Mesothelial cell of epicardium (in vitro differentiated cells): Measurements from ENCODE around the gene AMMECR1. TPM values are rescaled to one million over a fixed set of nuclear protein-coding genes. Genes with fewer than 3 reads are reported as not detected.

ENCODE experiments used
- DNase-seq, 2 experiments: peaks; one replicate each; pipeline ENCODE4 v3.0.0; 2021; ENCODE audit warnings: low spot score in 2 of 2; ENCODE audit not compliant: unreplicated experiment in 2 of 2
- H3K27ac Mint-ChIP-seq: 2 replicates; pipeline ENCODE4 v1.8.0; 2021; ENCODE audit warnings: mixed read lengths
- H3K27me3 Mint-ChIP-seq: 2 replicates; pipeline ENCODE4 v1.8.0; 2021; ENCODE audit warnings: low read depth, mixed read lengths
- H3K36me3 Mint-ChIP-seq: 2 replicates; pipeline ENCODE4 v1.8.0; 2021; ENCODE audit warnings: mixed read lengths
- H3K4me1 Mint-ChIP-seq: 2 replicates; pipeline ENCODE4 v1.8.0; 2021; ENCODE audit warnings: mixed read lengths
- H3K4me3 Mint-ChIP-seq: 2 replicates; pipeline ENCODE4 v1.8.0; 2021; ENCODE audit warnings: mild to moderate bottlenecking, moderate library complexity, mixed read lengths
- H3K9me3 Mint-ChIP-seq: 2 replicates; pipeline ENCODE4 v1.8.0; 2021; ENCODE audit warnings: mixed read lengths
- CTCF ChIP-seq: fragments of 200-600 bp; sonication (generic); IDR thresholded peaks from one replicate; pipeline ENCODE4 v1.5.0; 2021; ENCODE audit warnings: antibody characterized with exemption; ENCODE audit not compliant: unreplicated experiment
- total RNA-seq: library from RNA; stranded (reverse); gene quantifications from 3 replicates; pipeline ENCODE4 v1.2.1, GENCODE V29; 2021

AMMECR1 gene
- total RNA-seq, 1 donor from 2014 or later: 15.6 TPM

- no peak overlapping the region for H3K4me3 Mint-ChIP-seq
- DNase-seq: no peak
- no peaks in the 10 kb centered on the region for H3K36me3 Mint-ChIP-seq
- peak overlapping the region; percentile 77 for H3K27ac Mint-ChIP-seq
- TF ChIP-seq CTCF: no peak
- H3K9me3 Mint-ChIP-seq: no peaks in the 10 kb centered on the region
- no peaks in the 10 kb centered on the region for H3K27me3 Mint-ChIP-seq
- H3K4me1 Mint-ChIP-seq: peaks cover 35% of the 10 kb centered on the region
These were observed 7.7 kb downstream of the AMMECR1 start for GRCh38 chrX:110310000-110310790.

GRCh38 chrX:110308220-110308619 is 9.7 kb downstream of the AMMECR1 start:
- Mint-ChIP-seq H3K27me3 (no peaks in the 10 kb centered on the region), H3K27ac (no peak overlapping the region), H3K4me3 (no peak overlapping the region), H3K9me3 (no peaks in the 10 kb centered on the region), H3K4me1 (peaks cover 29% of the 10 kb centered on the region), H3K36me3 (no peaks in the 10 kb centered on the region)
- no peak for DNase-seq
- no peak for TF ChIP-seq CTCF

- DNase-seq: no peak
- Mint-ChIP-seq H3K36me3 (peaks cover 4% of the 10 kb centered on the region), H3K4me1 (peaks cover 8% of the 10 kb centered on the region), H3K27ac (no peak overlapping the region), H3K4me3 (no peak overlapping the region), H3K9me3 (peaks cover 6% of the 10 kb centered on the region), H3K27me3 (no peaks in the 10 kb centered on the region)
- no peak for TF ChIP-seq CTCF
These were observed 13.0 kb downstream of the AMMECR1 start for GRCh38 chrX:110304884-110305283.

GRCh38 chrX:110304371-110304770 is 13.5 kb downstream of the AMMECR1 start:
- Mint-ChIP-seq H3K4me3 (no peak overlapping the region), H3K27me3 (no peaks in the 10 kb centered on the region), H3K36me3 (peaks cover 4% of the 10 kb centered on the region), H3K9me3 (peaks cover 6% of the 10 kb centered on the region), H3K27ac (no peak overlapping the region), H3K4me1 (peaks cover 7% of the 10 kb centered on the region)
- no peak for TF ChIP-seq CTCF
- DNase-seq: no peak

GRCh38 chrX:110302975-110303374 is 14.9 kb downstream of the AMMECR1 start:
- TF ChIP-seq CTCF: no peak
- Mint-ChIP-seq H3K4me3 (no peak overlapping the region), H3K9me3 (peaks cover 6% of the 10 kb centered on the region), H3K27me3 (no peaks in the 10 kb centered on the region), H3K27ac (no peak overlapping the region), H3K4me1 (peaks cover 4% of the 10 kb centered on the region), H3K36me3 (peaks cover 4% of the 10 kb centered on the region)
- no peak for DNase-seq
